WTC11 (cell line): ENCODE measurements around the gene GSK3B. TPM values are rescaled to one million over a fixed set of nuclear protein-coding genes. Genes with fewer than 3 reads are reported as not detected.

Experiments
- ATAC-seq: fragments of 200-7000 bp; cut with Tn5 transposase; 2 replicates; pipeline ENCODE4 v1.10.0; 2021; ENCODE audit warnings: mild to moderate bottlenecking, moderate library complexity
- CTCF ChIA-PET: fragments of 300-600 bp; sonication (Branson Sonifier 250); formaldehyde crosslinking; loops from one replicate; lab custom pipeline; 2021; ENCODE audit warnings: antibody characterized with exemption; lab: Charles Lee
- POLR2A ChIA-PET: fragments of 350-600 bp; sonication (Branson Sonifier 250); formaldehyde crosslinking; loops from one replicate; lab custom pipeline; 2021; ENCODE audit warnings: antibody characterized with exemption; lab: Charles Lee
- DNase-seq: peaks from one replicate; pipeline ENCODE4 v3.0.0; 2021; ENCODE audit warnings: low spot score
- H3K27ac Mint-ChIP-seq: 2 replicates; pipeline ENCODE4 v1.8.0; 2021; ENCODE audit warnings: mixed read lengths
- H3K27me3 Mint-ChIP-seq: 2 replicates; pipeline ENCODE4 v1.8.0; 2021; ENCODE audit warnings: low read depth, mild to moderate bottlenecking, moderate library complexity, mixed read lengths
- H3K36me3 Mint-ChIP-seq: 2 replicates; pipeline ENCODE4 v1.8.0; 2021; ENCODE audit warnings: mixed read lengths
- H3K4me1 Mint-ChIP-seq: 2 replicates; pipeline ENCODE4 v1.8.0; 2022; ENCODE audit warnings: mixed read lengths
- H3K4me3 Mint-ChIP-seq: 2 replicates; pipeline ENCODE4 v1.8.0; 2021; ENCODE audit warnings: mild to moderate bottlenecking, moderate library complexity, mixed read lengths
- H3K9me3 Mint-ChIP-seq: 2 replicates; pipeline ENCODE4 v1.8.0; 2021; ENCODE audit warnings: mixed read lengths
- CREB1 ChIP-seq: sonication (generic); formaldehyde crosslinking; IDR thresholded peaks from 2 replicates; pipeline ENCODE4 v1.8.0; 2023; ENCODE audit warnings: mild to moderate bottlenecking, missing genetic modification reagents
- CREM ChIP-seq: sonication (generic); formaldehyde crosslinking; IDR thresholded peaks from 2 replicates; pipeline ENCODE4 v1.8.1; 2022; ENCODE audit warnings: mild to moderate bottlenecking, missing genetic modification reagents, moderate library complexity
- CTCF ChIP-seq: fragments of 200-600 bp; IDR thresholded peaks from 2 replicates; pipeline ENCODE4 v1.8.0; 2022; ENCODE audit warnings: antibody characterized with exemption
- E2F4 ChIP-seq: sonication (generic); formaldehyde crosslinking; IDR thresholded peaks from 2 replicates; pipeline ENCODE4 v1.8.1; 2022; ENCODE audit warnings: low read depth, mild to moderate bottlenecking, moderate library complexity, missing genetic modification reagents, borderline replicate concordance
- EMX1 ChIP-seq: fragments of 250-450 bp; sonication (Bioruptor Pico); IDR thresholded peaks from 2 replicates; pipeline ENCODE4 v1.8.0; 2021; ENCODE audit warnings: mild to moderate bottlenecking
- FOXP4 ChIP-seq: sonication (generic); formaldehyde crosslinking; IDR thresholded peaks from 2 replicates; pipeline ENCODE4 v1.8.0; 2022; ENCODE audit warnings: mild to moderate bottlenecking, missing genetic modification reagents
- GRHL2 ChIP-seq: fragments of 250-450 bp; sonication (Bioruptor Pico); IDR thresholded peaks from 2 replicates; pipeline ENCODE4 v1.8.0; 2022; ENCODE audit warnings: mild to moderate bottlenecking, moderate library complexity; ENCODE audit not compliant: insufficient replicate concordance, severe bottlenecking
- MAX ChIP-seq: sonication (generic); formaldehyde crosslinking; IDR thresholded peaks from 2 replicates; pipeline ENCODE4 v1.8.0; 2022; ENCODE audit warnings: mild to moderate bottlenecking, missing genetic modification reagents
- NFE2L1 ChIP-seq: sonication (generic); formaldehyde crosslinking; IDR thresholded peaks from 2 replicates; pipeline ENCODE4 v1.8.1; 2023; ENCODE audit warnings: missing genetic modification reagents
- PRDM15 ChIP-seq: sonication (generic); formaldehyde crosslinking; IDR thresholded peaks from 2 replicates; pipeline ENCODE4 v1.8.0; 2022; ENCODE audit warnings: missing genetic modification reagents
- PRRX2 ChIP-seq: fragments of 250-450 bp; sonication (Bioruptor Pico); IDR thresholded peaks from 2 replicates; pipeline ENCODE4 v1.8.0; 2021; ENCODE audit warnings: mild to moderate bottlenecking
- RORB ChIP-seq: fragments of 250-450 bp; sonication (Bioruptor Pico); IDR thresholded peaks from 2 replicates; pipeline ENCODE4 v1.9.0; 2021; ENCODE audit warnings: mild to moderate bottlenecking
- SMAD4 ChIP-seq: sonication (generic); formaldehyde crosslinking; IDR thresholded peaks from 2 replicates; pipeline ENCODE4 v1.8.0; 2022; ENCODE audit warnings: mild to moderate bottlenecking, missing genetic modification reagents
- STAT6 ChIP-seq: sonication (generic); formaldehyde crosslinking; conservative IDR thresholded peaks from 2 replicates; pipeline ENCODE4 v1.8.1; 2023; ENCODE audit warnings: mild to moderate bottlenecking, low read depth, missing genetic modification reagents, moderate library complexity
- TEAD4 ChIP-seq: sonication (generic); formaldehyde crosslinking; IDR thresholded peaks from 2 replicates; pipeline ENCODE4 v1.8.0; 2022; ENCODE audit warnings: mild to moderate bottlenecking, missing genetic modification reagents
- TP53 ChIP-seq: sonication (generic); formaldehyde crosslinking; IDR thresholded peaks from 2 replicates; pipeline ENCODE4 v1.8.1; 2023; ENCODE audit warnings: mild to moderate bottlenecking, missing genetic modification reagents
- ZBTB21 ChIP-seq: sonication (generic); formaldehyde crosslinking; IDR thresholded peaks from 2 replicates; pipeline ENCODE4 v1.8.1; 2023; ENCODE audit warnings: mild to moderate bottlenecking, missing genetic modification reagents, borderline replicate concordance
- ZNF138 ChIP-seq: sonication (generic); formaldehyde crosslinking; conservative IDR thresholded peaks from 2 replicates; pipeline ENCODE4 v1.8.1; 2022; ENCODE audit warnings: mild to moderate bottlenecking, moderate library complexity, missing genetic modification reagents
- ZNF232 ChIP-seq: sonication (generic); formaldehyde crosslinking; IDR thresholded peaks from 2 replicates; pipeline ENCODE4 v1.8.0; 2022; ENCODE audit warnings: mild to moderate bottlenecking, missing genetic modification reagents
- ZNF396 ChIP-seq: fragments of 250-450 bp; sonication (Bioruptor Pico); IDR thresholded peaks from 2 replicates; pipeline ENCODE4 v1.8.0; 2021; ENCODE audit warnings: mild to moderate bottlenecking, moderate library complexity, borderline replicate concordance
- ZNF512 ChIP-seq: sonication (generic); formaldehyde crosslinking; IDR thresholded peaks from 2 replicates; pipeline ENCODE4 v1.8.1; 2022; ENCODE audit warnings: missing genetic modification reagents, borderline replicate concordance
- total RNA-seq: library from RNA; stranded (reverse); gene quantifications from 3 replicates; pipeline ENCODE4 v1.2.3, GENCODE V29; 2021

The GSK3B gene
- total RNA-seq, 1 experiment from 2014 or later = 48.9 TPM

GRCh38 chr3:119812491-119813058 lies 281.7 kb downstream of the GSK3B start (continued):
- TF ChIP-seq SMAD4 (CRISPR knock-in tag) (no peak), TP53 (CRISPR knock-in tag) (no peak), ZNF396 (CRISPR knock-in tag) (no peak), STAT6 (CRISPR knock-in tag) (no peak), RORB (CRISPR knock-in tag) (no peak), ZNF138 (CRISPR knock-in tag) (no peak), EMX1 (CRISPR knock-in tag) (no peak), FOXP4 (CRISPR knock-in tag) (no peak)
- TF ChIP-seq, all 79 proteins: peak for 0

GRCh38 chr3:119810018-119810435 lies 284.2 kb downstream of the GSK3B start:
- peaks cover 23% of the 10 kb centered on the region for H3K27me3 Mint-ChIP-seq
- H3K36me3 Mint-ChIP-seq = no peaks in the 10 kb centered on the region
- H3K4me3 Mint-ChIP-seq = peak overlapping the region; percentile 79
- ChIA-PET POLR2A (no interaction called here), CTCF (interaction anchor here (0.8 to 1.2 kb wide), 3 partner anchors 9 to 67 kb away, joined by 4 to 5 read pairs (median 4); no protein-coding TSS in a partner anchor)
- DNase-seq = peak; percentile 34
- peaks cover 13% of the 10 kb centered on the region for H3K4me1 Mint-ChIP-seq
- no peaks in the 10 kb centered on the region for H3K9me3 Mint-ChIP-seq
- H3K27ac Mint-ChIP-seq = no peak overlapping the region
- peak; percentile 62 for ATAC-seq
- TF ChIP-seq ZNF512 (no peak), GRHL2 (CRISPR knock-in tag) (no peak), ZNF138 (CRISPR knock-in tag) (no peak), TEAD4 (CRISPR knock-in tag) (no peak), CREM (CRISPR knock-in tag) (no peak), ZNF232 (CRISPR knock-in tag) (no peak), ZNF396 (CRISPR knock-in tag) (no peak), E2F4 (no peak), PRDM15 (CRISPR knock-in tag) (peak; percentile 57), ZBTB21 (CRISPR knock-in tag) (0 out of 2 replicates have a peak, but pooled peaks have one; percentile 24), CTCF (no peak), MAX (peak; percentile 61), PRRX2 (CRISPR knock-in tag) (no peak), CREB1 (CRISPR knock-in tag) (no peak), NFE2L1 (CRISPR knock-in tag) (no peak)
